ENCODE results near the gene CDC42SE1.
"Not testable (repeated sequence)": the region's sequence is repeated elsewhere in the genome, so short reads cannot be mapped to it uniquely, and the experiment has no call there.

CDC42SE1 gene, protein sequence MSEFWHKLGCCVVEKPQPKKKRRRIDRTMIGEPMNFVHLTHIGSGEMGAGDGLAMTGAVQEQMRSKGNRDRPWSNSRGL

DNA sequence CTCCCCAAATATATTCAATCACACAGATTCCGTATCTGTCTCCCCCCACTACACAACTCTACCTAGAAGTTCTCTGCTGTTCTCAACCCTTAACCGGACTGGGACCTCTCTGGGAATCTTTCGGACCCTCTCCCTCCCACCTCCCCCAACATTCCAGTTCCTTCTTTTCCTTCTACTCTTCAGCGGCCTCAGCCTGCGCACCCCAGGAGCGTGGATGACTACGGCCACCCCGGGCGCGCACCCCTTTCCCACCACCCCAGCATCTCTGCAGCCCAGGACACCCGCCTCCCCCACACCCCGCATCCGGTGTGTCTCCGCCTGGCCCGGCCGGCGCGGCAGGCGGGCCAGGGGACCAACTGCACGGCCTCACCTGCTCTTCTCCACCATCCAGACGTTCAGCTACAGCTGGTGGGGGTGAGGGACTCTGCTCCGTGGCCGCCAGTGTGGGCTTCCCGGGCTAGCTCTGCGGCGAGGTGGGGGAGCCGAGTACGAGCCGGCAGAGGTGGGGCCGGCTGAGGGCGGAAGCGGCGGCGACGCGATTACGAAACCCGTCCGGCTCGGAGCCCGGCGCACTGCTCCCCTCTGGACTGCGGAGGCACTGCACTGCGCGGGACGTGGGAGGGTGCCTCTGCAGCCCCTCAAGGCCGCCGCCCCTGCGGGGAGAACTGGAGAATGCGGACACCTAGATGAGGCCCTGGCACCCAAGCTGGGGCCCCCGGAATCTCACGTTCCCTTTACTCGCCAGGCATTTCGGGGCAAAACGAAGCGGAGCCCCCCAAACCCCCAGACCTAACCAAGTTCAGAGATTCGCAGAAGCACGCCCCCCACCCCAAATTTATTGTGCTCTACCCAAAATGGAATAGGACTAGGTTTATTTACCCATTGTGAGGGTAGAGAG is at the start of gene CDC42SE1:
CDC42SE1 (minus strand) TSS at position 514 of the 898 bp plus-strand sequence. CDS start 3,892 bp downstream, outside the sequence.
- H3K27ac ChIP-seq (ENCODE audit: low read length), result peak within 1 kb of the TSS; percentile 86

DNA sequence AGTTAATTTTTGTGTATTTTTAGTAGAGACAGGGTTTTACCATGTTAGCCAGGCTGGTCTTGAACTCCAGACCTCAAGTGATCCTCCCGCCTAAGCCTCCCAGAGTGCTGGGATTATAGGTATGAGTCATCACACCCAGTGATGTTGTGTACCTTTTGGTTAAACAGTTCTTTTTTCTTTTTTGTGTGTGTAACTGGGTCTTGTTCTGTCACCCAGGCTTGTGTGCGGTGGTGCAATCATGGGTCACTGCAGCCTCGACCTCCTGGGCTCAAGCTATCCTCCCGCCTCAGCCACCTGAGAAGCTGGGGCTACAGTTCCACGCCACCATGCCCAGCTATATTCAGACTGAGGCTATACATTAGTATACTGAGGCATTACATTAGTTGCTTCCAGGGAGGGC is 48.9 kb upstream of the CDC42SE1 start:
- no peaks in the 10 kb centered on the region for H3K4me1 ChIP-seq (ENCODE audit: insufficient read depth, low read length)
- no peaks in the 10 kb centered on the region for H3K9me3 ChIP-seq (ENCODE audit: insufficient read depth, low read depth, low read length)
- H3K4me3 ChIP-seq (ENCODE audit: low read length), result no peak overlapping the region
- H3K27ac ChIP-seq (ENCODE audit: low read length), result no peak overlapping the region
- no peaks in the 10 kb centered on the region for H3K27me3 ChIP-seq (ENCODE audit: insufficient read depth, low read length)
- H3K9ac ChIP-seq (ENCODE audit: low read depth, low read length), result no peak overlapping the region
- no peaks in the 10 kb centered on the region for H3K36me3 ChIP-seq (ENCODE audit: insufficient read depth, low read depth, low read length)

More for the DNA sequence above, at the start of gene CDC42SE1:
- Histone ChIP-seq H3K36me3 (ENCODE audit: insufficient read depth, low read depth, low read length) (peaks cover 32% of the 10 kb centered on the region), H3K4me3 (ENCODE audit: low read length) (peak within 1 kb of the TSS; percentile 95), H3K9ac (ENCODE audit: low read depth, low read length) (peak within 1 kb of the TSS; percentile 89), H3K4me1 (ENCODE audit: insufficient read depth, low read length) (peaks cover 14% of the 10 kb centered on the region), H3K27me3 (ENCODE audit: insufficient read depth, low read length) (no peaks in the 10 kb centered on the region), H3K9me3 (ENCODE audit: insufficient read depth, low read depth, low read length) (no peaks in the 10 kb centered on the region)

- H3K4me1 ChIP-seq (ENCODE audit: insufficient read depth, low read length), result no peaks in the 10 kb centered on the region
- no peaks in the 10 kb centered on the region for H3K36me3 ChIP-seq (ENCODE audit: insufficient read depth, low read depth, low read length)
- H3K27ac ChIP-seq (ENCODE audit: low read length), result no peak overlapping the region
- no peaks in the 10 kb centered on the region for H3K27me3 ChIP-seq (ENCODE audit: insufficient read depth, low read length)
- H3K4me3 ChIP-seq (ENCODE audit: low read length), result no peak overlapping the region
- no peak overlapping the region for H3K9ac ChIP-seq (ENCODE audit: low read depth, low read length)
- no peaks in the 10 kb centered on the region for H3K9me3 ChIP-seq (ENCODE audit: insufficient read depth, low read depth, low read length)
These were observed 47.5 kb upstream of the CDC42SE1 start for GRCh38 chr1:151106894-151107293.

GRCh38 chr1:151104630-151105029 is 45.2 kb upstream of the CDC42SE1 start:
- Histone ChIP-seq H3K4me3 (ENCODE audit: low read length) (no peak overlapping the region), H3K4me1 (ENCODE audit: insufficient read depth, low read length) (no peaks in the 10 kb centered on the region), H3K27ac (ENCODE audit: low read length) (no peak overlapping the region), H3K9me3 (ENCODE audit: insufficient read depth, low read depth, low read length) (no peaks in the 10 kb centered on the region), H3K36me3 (ENCODE audit: insufficient read depth, low read depth, low read length) (no peaks in the 10 kb centered on the region), H3K9ac (ENCODE audit: low read depth, low read length) (no peak overlapping the region), H3K27me3 (ENCODE audit: insufficient read depth, low read length) (no peaks in the 10 kb centered on the region)

GRCh38 chr1:151098126-151098525 is 38.7 kb upstream of the CDC42SE1 start:
- Histone ChIP-seq H3K9me3 (ENCODE audit: insufficient read depth, low read depth, low read length) (no peaks in the 10 kb centered on the region), H3K4me1 (ENCODE audit: insufficient read depth, low read length) (no peaks in the 10 kb centered on the region), H3K4me3 (ENCODE audit: low read length) (no peak overlapping the region), H3K27ac (ENCODE audit: low read length) (no peak overlapping the region), H3K27me3 (ENCODE audit: insufficient read depth, low read length) (no peaks in the 10 kb centered on the region), H3K9ac (ENCODE audit: low read depth, low read length) (no peak overlapping the region), H3K36me3 (ENCODE audit: insufficient read depth, low read depth, low read length) (no peaks in the 10 kb centered on the region)

DNA sequence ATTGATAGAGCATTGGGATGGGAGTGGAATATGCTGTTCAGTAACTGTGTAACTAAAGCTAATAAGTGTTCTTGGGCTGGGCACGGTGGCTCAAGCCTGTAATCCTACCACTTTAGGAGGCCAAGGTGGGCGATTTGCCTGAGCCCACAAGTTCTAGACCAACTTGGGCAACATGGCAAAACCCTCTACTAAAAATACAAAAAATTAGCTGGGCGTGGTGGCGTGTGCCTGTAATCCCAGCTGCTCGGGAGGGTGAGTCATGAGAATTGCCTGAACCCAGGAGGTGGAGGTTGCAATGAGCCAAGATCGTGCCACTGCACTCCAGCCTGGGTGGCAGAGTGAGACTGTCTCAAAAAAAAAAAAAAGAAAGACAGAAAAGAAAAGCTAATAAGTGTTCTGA is 38.0 kb upstream of the CDC42SE1 start:
- H3K4me3 ChIP-seq (ENCODE audit: low read length); H3K36me3 ChIP-seq (ENCODE audit: insufficient read depth, low read depth, low read length); H3K27ac ChIP-seq (ENCODE audit: low read length); H3K4me1 ChIP-seq (ENCODE audit: insufficient read depth, low read length); H3K27me3 ChIP-seq (ENCODE audit: insufficient read depth, low read length); H3K9ac ChIP-seq (ENCODE audit: low read depth, low read length); H3K9me3 ChIP-seq (ENCODE audit: insufficient read depth, low read depth, low read length): not testable (repeated sequence)

GRCh38 chr1:151085953-151086559 is 26.6 kb upstream of the CDC42SE1 start:
- Histone ChIP-seq H3K4me1 (ENCODE audit: insufficient read depth, low read length) (peaks cover 4% of the 10 kb centered on the region; the same call in 1 of the 2 replicates), H3K9ac (ENCODE audit: low read depth, low read length) (no peak overlapping the region), H3K36me3 (ENCODE audit: insufficient read depth, low read depth, low read length) (no peaks in the 10 kb centered on the region), H3K9me3 (ENCODE audit: insufficient read depth, low read depth, low read length) (no peaks in the 10 kb centered on the region), H3K27ac (ENCODE audit: low read length) (no peak overlapping the region), H3K4me3 (ENCODE audit: low read length) (no peak overlapping the region), H3K27me3 (ENCODE audit: insufficient read depth, low read length) (no peaks in the 10 kb centered on the region)

GRCh38 chr1:151072224-151072623 is 12.8 kb upstream of the CDC42SE1 start:
- H3K4me3 ChIP-seq (ENCODE audit: low read length), result no peak overlapping the region
- H3K27ac ChIP-seq (ENCODE audit: low read length), result no peak overlapping the region
- H3K4me1 ChIP-seq (ENCODE audit: insufficient read depth, low read length), result peaks cover 3% of the 10 kb centered on the region; the same call in 1 of the 2 replicates
- no peak overlapping the region for H3K9ac ChIP-seq (ENCODE audit: low read depth, low read length)
- H3K27me3 ChIP-seq (ENCODE audit: insufficient read depth, low read length), result no peaks in the 10 kb centered on the region
- no peaks in the 10 kb centered on the region for H3K9me3 ChIP-seq (ENCODE audit: insufficient read depth, low read depth, low read length)
- H3K36me3 ChIP-seq (ENCODE audit: insufficient read depth, low read depth, low read length), result peaks cover 18% of the 10 kb centered on the region

DNA sequence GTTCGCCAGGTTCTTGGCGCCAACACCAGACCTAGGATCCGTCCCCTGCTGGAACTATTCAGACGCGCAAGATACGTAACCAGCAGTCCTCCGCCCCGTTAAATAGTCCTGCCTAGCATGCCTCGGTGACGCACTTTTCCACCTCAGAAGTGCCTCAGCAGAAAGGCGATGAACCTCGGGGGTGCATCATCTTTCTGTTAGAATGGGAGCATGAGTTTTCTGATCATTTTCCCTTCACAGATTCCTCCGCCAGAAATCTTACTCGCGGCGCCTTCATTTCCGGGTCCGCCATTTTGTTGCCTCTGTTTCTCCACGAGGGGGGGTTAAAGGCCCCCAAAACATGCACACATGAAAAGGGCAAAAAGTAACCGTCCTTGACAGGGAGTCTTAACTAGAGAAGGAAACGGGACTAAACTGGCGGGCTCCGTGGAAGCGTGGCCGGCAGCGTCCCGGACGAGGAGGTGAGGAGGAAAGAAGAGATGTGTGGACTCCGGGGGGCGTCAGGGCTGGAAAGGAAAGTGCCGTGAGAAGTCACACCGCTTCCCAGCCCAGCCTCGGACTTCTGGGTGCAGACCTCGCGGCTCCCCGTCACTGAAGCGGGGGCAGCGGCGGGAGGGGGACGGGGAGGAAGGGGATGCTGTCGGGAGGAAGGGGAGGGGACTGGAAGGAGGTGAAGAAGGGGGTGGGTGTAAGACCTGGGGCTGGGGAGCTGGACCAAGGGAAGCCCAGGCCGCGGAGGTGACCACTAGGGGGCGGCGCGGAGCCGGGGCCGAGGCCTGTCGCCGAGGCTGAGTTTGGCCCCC is 11.3 kb upstream of the CDC42SE1 start, which contains the start of gene GABPB2:
GABPB2 (plus strand) TSS at position 288 of the 803 bp plus-strand sequence. CDS start 17,429 bp downstream, outside the sequence.
- Histone ChIP-seq H3K27me3 (ENCODE audit: insufficient read depth, low read length) (no peaks in the 10 kb centered on the region), H3K9me3 (ENCODE audit: insufficient read depth, low read depth, low read length) (no peaks in the 10 kb centered on the region), H3K4me1 (ENCODE audit: insufficient read depth, low read length) (peaks cover 3% of the 10 kb centered on the region; the same call in 1 of the 2 replicates), H3K27ac (ENCODE audit: low read length) (peak within 1 kb of the TSS; percentile 99), H3K9ac (ENCODE audit: low read depth, low read length) (peak within 1 kb of the TSS; percentile 98), H3K36me3 (ENCODE audit: insufficient read depth, low read depth, low read length) (peaks cover 26% of the 10 kb centered on the region), H3K4me3 (ENCODE audit: low read length) (peak within 1 kb of the TSS; percentile 95)

DNA sequence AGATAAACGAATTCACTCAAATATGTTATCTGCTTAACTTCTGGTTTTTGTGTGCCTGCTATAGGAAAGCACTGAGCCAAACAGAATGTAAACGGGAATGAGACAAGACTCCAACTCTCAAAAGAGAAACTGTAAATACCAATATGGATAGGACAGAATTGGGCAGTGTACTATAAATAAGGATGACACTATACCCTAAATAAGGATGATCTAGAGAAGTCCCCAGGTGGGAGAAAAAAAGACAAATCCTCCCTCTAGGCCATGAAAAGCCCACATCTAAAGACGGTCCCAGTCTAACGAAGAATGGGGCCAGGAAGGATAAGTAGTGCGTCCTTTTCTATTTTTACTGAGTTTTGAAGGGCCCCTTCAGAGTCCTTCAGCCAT is 9.7 kb upstream of the CDC42SE1 start:
- Histone ChIP-seq H3K27me3 (ENCODE audit: insufficient read depth, low read length) (no peaks in the 10 kb centered on the region), H3K4me1 (ENCODE audit: insufficient read depth, low read length) (peaks cover 3% of the 10 kb centered on the region; the same call in 1 of the 2 replicates), H3K27ac (ENCODE audit: low read length) (no peak overlapping the region), H3K9ac (ENCODE audit: low read depth, low read length) (no peak overlapping the region), H3K36me3 (ENCODE audit: insufficient read depth, low read depth, low read length) (peaks cover 26% of the 10 kb centered on the region), H3K9me3 (ENCODE audit: insufficient read depth, low read depth, low read length) (no peaks in the 10 kb centered on the region), H3K4me3 (ENCODE audit: low read length) (no peak overlapping the region)

DNA sequence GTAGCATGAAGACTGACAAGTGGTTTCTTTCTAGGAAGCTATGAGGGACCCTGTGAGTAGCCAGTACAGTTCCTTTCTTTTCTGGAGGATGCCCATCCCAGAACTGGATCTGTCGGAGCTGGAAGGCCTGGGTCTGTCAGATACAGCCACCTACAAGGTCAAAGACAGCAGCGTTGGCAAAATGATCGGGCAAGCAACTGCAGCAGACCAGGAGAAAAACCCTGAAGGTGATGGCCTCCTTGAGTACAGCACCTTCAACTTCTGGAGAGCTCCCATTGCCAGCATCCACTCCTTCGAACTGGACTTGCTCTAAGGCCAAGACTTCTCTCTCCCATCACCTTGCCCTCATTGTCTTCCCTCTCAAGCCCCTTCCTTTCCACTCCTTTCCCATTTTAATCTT is 7.8 kb upstream of the CDC42SE1 start:
- Histone ChIP-seq H3K36me3 (ENCODE audit: insufficient read depth, low read depth, low read length) (peaks cover 32% of the 10 kb centered on the region), H3K27me3 (ENCODE audit: insufficient read depth, low read length) (no peaks in the 10 kb centered on the region), H3K9ac (ENCODE audit: low read depth, low read length) (no peak overlapping the region), H3K27ac (ENCODE audit: low read length) (no peak overlapping the region), H3K9me3 (ENCODE audit: insufficient read depth, low read depth, low read length) (no peaks in the 10 kb centered on the region), H3K4me3 (ENCODE audit: low read length) (no peak overlapping the region), H3K4me1 (ENCODE audit: insufficient read depth, low read length) (peaks cover 5% of the 10 kb centered on the region; the same call in 1 of the 2 replicates)
